Endodermal cell (in vitro differentiated cells): ENCODE measurements around the gene NOS1AP. TPM values are rescaled to one million over a fixed set of nuclear protein-coding genes. Genes with fewer than 3 reads are reported as not detected.

Experiments
- DNase-seq: peaks from one replicate; pipeline ENCODE4 v3.0.0-alpha.2; 2017
- H3K27ac ChIP-seq: 2 replicates; pipeline ENCODE4 v1.5.1; 2013; ENCODE audit warnings: mild to moderate bottlenecking, low read depth, low read length, moderate library complexity
- H3K27me3 ChIP-seq: 2 replicates; pipeline ENCODE4 v1.6.1; 2013; ENCODE audit warnings: mild to moderate bottlenecking, low read length, moderate library complexity; ENCODE audit not compliant: insufficient read depth, control insufficient read depth, poor library complexity, severe bottlenecking
- H3K36me3 ChIP-seq: 2 replicates; pipeline ENCODE4 v1.7.0; 2013; ENCODE audit warnings: mild to moderate bottlenecking, low read length, moderate library complexity; ENCODE audit not compliant: control insufficient read depth, insufficient read depth
- H3K4me1 ChIP-seq: one replicate; pipeline ENCODE4 v1.7.0; 2013; ENCODE audit warnings: low read length; ENCODE audit not compliant: control insufficient read depth, insufficient read depth
- H3K4me3 ChIP-seq: 2 replicates; pipeline ENCODE4 v1.5.1; 2013; ENCODE audit warnings: mild to moderate bottlenecking, low read length, moderate library complexity
- H3K9ac ChIP-seq: 2 replicates; pipeline ENCODE4 v1.6.1; 2013; ENCODE audit warnings: mild to moderate bottlenecking, low read length, moderate library complexity; ENCODE audit not compliant: poor library complexity, severe bottlenecking; ENCODE audit errors: extremely low read depth
- H3K9me3 ChIP-seq: 2 replicates; pipeline ENCODE4 v1.6.1; 2013; ENCODE audit warnings: mild to moderate bottlenecking, low read length, moderate library complexity; ENCODE audit not compliant: control insufficient read depth
- H3K27ac Mint-ChIP-seq: 2 replicates; pipeline ENCODE4 v1.8.0; 2020; ENCODE audit warnings: mixed read lengths
- H3K27me3 Mint-ChIP-seq: 2 replicates; pipeline ENCODE4 v1.8.0; 2021; ENCODE audit warnings: mild to moderate bottlenecking, mixed read lengths; ENCODE audit not compliant: insufficient read depth
- H3K36me3 Mint-ChIP-seq: 2 replicates; pipeline ENCODE4 v1.8.0; 2020; ENCODE audit warnings: low read depth, mixed read lengths
- H3K4me1 Mint-ChIP-seq: 2 replicates; pipeline ENCODE4 v1.8.0; 2020; ENCODE audit warnings: mixed read lengths
- H3K4me3 Mint-ChIP-seq: 2 replicates; pipeline ENCODE4 v1.8.0; 2020; ENCODE audit warnings: mild to moderate bottlenecking, moderate library complexity, mixed read lengths
- H3K9me3 Mint-ChIP-seq: 2 replicates; pipeline ENCODE4 v1.8.0; 2020; ENCODE audit warnings: mild to moderate bottlenecking, mixed read lengths
- WGBS, 2 experiments: methylation state at CpG; one replicate each; pipeline versions ENCODE4 v1.1.5 to v1.1.7; 2013; ENCODE audit warnings: missing lambda C conversion rate in 2 of 2, mixed read lengths in 1 of 2; ENCODE audit not compliant: insufficient coverage in 1 of 2, insufficient read length in 1 of 2; 5-methylcytosine and 5-hydroxymethylcytosine counted together
- total RNA-seq, 2 donors: library from RNA; stranded (reverse); fragmentation: NEBNext Ultra II Directional in 1 of 2; extraction: Animal tissue kit (Norgen Biotek cat#: 25700) in 1 of 2; gene quantifications; 2 replicates in 1 of 2; 3 replicates in 1 of 2; pipeline ENCODE4 v1.2.1, GENCODE V29; 2021
- TF ChIP-seq, protein P1 (sequence below): fragments of 200-600 bp; sonication (generic); conservative IDR thresholded peaks from 2 replicates; pipeline ENCODE4 v1.5.0; 2021; ENCODE audit warnings: antibody characterized with exemption, mild to moderate bottlenecking

NOS1AP gene
- total RNA-seq, 2 donors from 2014 or later = 4.8 to 5.9 TPM

DNA sequence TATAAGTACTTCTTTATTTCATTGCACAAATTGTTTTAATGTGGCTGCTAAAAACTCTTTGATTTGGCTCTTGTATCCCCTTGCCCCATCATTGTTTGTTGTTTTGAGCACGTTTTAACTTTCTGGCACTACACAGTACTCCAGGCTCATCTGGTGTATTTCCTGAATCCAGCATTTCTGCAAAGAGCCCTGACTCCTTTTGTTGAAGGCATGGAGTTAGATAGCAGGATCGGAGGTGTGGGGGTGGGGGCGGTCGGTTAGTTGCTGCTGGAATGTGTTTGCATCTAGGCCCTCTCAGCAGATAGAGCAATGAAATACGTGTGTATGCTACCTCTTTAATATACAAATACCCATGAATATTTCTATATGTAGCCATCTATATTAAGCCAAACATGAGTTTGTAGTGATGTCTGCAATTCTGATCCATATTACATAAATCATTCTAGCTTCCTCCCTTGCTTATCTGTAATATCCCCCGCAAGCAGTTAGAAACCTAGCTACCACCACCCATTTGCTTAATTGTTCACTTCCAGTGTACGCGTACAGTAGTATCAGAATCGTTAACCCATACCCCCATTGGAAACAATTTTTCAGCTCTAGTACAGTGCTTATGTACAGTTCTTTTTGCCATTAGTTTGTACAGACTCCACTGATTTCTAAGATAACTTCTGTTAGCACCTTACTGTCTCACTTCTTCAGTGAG lies 106.0 kb downstream of the NOS1AP start:
- Histone ChIP-seq H3K9me3 (no peaks in the 10 kb centered on the region), H3K4me1 (peaks cover 3% of the 10 kb centered on the region), H3K27ac (no peak overlapping the region), H3K9ac (no peak overlapping the region), H3K4me3 (no peak overlapping the region), H3K27me3 (no peaks in the 10 kb centered on the region), H3K36me3 (no peaks in the 10 kb centered on the region)
- TF ChIP-seq, protein P1, sequence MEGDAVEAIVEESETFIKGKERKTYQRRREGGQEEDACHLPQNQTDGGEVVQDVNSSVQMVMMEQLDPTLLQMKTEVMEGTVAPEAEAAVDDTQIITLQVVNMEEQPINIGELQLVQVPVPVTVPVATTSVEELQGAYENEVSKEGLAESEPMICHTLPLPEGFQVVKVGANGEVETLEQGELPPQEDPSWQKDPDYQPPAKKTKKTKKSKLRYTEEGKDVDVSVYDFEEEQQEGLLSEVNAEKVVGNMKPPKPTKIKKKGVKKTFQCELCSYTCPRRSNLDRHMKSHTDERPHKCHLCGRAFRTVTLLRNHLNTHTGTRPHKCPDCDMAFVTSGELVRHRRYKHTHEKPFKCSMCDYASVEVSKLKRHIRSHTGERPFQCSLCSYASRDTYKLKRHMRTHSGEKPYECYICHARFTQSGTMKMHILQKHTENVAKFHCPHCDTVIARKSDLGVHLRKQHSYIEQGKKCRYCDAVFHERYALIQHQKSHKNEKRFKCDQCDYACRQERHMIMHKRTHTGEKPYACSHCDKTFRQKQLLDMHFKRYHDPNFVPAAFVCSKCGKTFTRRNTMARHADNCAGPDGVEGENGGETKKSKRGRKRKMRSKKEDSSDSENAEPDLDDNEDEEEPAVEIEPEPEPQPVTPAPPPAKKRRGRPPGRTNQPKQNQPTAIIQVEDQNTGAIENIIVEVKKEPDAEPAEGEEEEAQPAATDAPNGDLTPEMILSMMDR = no peak
- 41 to 51% methylated on average over 5 to 9 of the region's 9 CpGs for WGBS, 2 experiments
- Mint-ChIP-seq H3K36me3 (no peaks in the 10 kb centered on the region), H3K9me3 (no peaks in the 10 kb centered on the region), H3K4me1 (peaks cover 35% of the 10 kb centered on the region), H3K27me3 (peaks cover 18% of the 10 kb centered on the region), H3K4me3 (no peak overlapping the region), H3K27ac (no peak overlapping the region)
- DNase-seq = peak; percentile 77

DNA sequence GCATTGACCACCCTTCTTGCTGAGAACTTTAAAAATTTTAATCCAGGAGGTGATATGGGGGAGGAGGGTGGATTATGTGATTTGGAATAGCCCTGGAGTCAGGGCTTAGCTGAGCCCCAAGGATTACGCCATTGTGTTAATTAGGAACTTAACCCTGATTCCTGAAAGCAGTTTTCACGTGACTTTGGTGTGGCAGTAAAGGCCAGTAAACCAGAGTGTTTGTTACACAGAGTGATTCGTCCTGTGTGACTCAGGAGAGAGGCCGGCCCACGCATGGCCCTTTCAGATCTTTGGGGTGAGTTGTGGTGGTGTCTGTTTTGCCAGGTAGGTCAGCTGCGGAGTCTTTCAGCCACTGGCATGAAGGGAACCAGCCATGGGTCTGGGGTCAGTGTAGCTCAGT lies 107.6 kb downstream of the NOS1AP start:
- Histone ChIP-seq H3K4me1 (peaks cover 3% of the 10 kb centered on the region), H3K36me3 (no peaks in the 10 kb centered on the region), H3K9ac (no peak overlapping the region), H3K27ac (no peak overlapping the region), H3K9me3 (no peaks in the 10 kb centered on the region), H3K27me3 (no peaks in the 10 kb centered on the region), H3K4me3 (no peak overlapping the region)
- H3K9me3 Mint-ChIP-seq = no peaks in the 10 kb centered on the region
- peaks cover 38% of the 10 kb centered on the region for H3K4me1 Mint-ChIP-seq
- WGBS, 2 experiments = 82 to 100% methylated on average over 1 to 6 of the region's 6 CpGs
- no peaks in the 10 kb centered on the region for H3K36me3 Mint-ChIP-seq
- DNase-seq = no peak
- no peak overlapping the region for H3K4me3 Mint-ChIP-seq
- TF ChIP-seq, protein P1 = no peak
- H3K27me3 Mint-ChIP-seq = peaks cover 2% of the 10 kb centered on the region
- peak overlapping the region; percentile 83 for H3K27ac Mint-ChIP-seq

DNA sequence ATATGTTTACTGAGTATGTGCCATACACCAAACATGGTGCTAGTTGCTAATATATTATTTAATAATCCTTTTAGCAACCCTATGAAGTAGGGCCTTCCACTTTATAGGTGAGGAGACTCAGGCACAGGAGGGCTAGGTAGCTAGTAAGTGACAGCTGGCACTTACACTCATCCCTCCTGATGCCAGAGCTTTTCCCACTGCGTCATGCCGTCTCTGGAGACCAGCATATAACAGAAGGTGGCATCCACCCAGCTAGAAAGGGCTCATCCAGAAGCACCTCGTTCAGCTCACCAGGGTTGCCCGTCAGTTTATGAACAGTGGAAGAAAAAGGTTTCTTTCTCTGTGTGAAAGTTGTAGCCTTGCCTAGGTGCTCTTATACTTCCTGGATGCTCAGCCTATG lies 108.9 kb downstream of the NOS1AP start:
- no peak overlapping the region for H3K27ac Mint-ChIP-seq
- Histone ChIP-seq H3K4me1 (peaks cover 3% of the 10 kb centered on the region), H3K9me3 (no peaks in the 10 kb centered on the region), H3K36me3 (no peaks in the 10 kb centered on the region), H3K27me3 (no peaks in the 10 kb centered on the region), H3K4me3 (no peak overlapping the region), H3K27ac (no peak overlapping the region), H3K9ac (no peak overlapping the region)
- no peaks in the 10 kb centered on the region for H3K9me3 Mint-ChIP-seq
- no peaks in the 10 kb centered on the region for H3K27me3 Mint-ChIP-seq
- TF ChIP-seq, protein P1 = no peak
- WGBS, 2 experiments = 89% methylated on average over 4 of the region's 4 CpGs
- no peaks in the 10 kb centered on the region for H3K36me3 Mint-ChIP-seq
- no peak for DNase-seq
- no peak overlapping the region for H3K4me3 Mint-ChIP-seq
- peaks cover 34% of the 10 kb centered on the region for H3K4me1 Mint-ChIP-seq
